Erythroblast (primary cell): ENCODE data around the gene PRIMA1.

Experiments
- GATA1 ChIP-seq: IDR thresholded peaks from 2 replicates; pipeline ENCODE4 v1.6.1; 2011; ENCODE audit warnings: low read depth, mild to moderate bottlenecking, control low read depth, low read length, moderate library complexity
- POLR2A ChIP-seq: IDR thresholded peaks from 2 replicates; pipeline ENCODE4 v1.6.1; 2011; ENCODE audit warnings: mild to moderate bottlenecking, low read length

DNA sequence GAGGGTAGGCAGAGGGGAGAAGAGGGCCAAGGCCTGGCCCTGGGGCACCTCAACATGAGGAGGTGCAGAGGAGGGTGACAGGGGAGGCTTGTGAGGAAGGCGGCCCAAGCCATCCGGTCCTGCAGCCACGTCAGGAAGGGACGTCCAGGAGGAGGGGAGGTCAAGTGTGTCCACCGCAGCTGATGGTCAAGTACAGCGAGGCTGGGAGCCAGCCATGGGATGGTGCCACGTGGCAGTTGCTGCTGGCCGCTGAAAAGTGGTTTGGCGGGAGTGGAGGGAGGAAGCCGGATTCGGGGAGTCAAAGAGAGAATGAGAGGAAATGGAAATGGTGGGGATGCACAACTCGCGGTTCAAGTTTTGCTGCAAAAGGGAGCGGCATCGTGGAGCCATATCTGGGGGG, 41.2 kb downstream of the PRIMA1 start:
- no peak for TF ChIP-seq POLR2A
- TF ChIP-seq GATA1, result no peak
